SU-DHL-6 (cell line): ENCODE measurements around the gene IGSF8.

ENCODE experiments used
- H2AFZ ChIP-seq: fragments of 200-600 bp; sonication (generic); 2 replicates; pipeline ENCODE4 v1.6.1; 2014; ENCODE audit warnings: low read depth, mild to moderate bottlenecking, moderate library complexity, mixed read lengths, antibody characterized with exemption, low read length; ENCODE audit not compliant: severe bottlenecking
- H3F3A ChIP-seq: fragments of 200-600 bp; shearing (Covaris generic); 2 replicates; pipeline ENCODE4 v1.6.0; 2016; ENCODE audit warnings: antibody characterized with exemption, mild to moderate bottlenecking; ENCODE audit not compliant: insufficient read depth
- H3K27ac ChIP-seq: fragments of 200-600 bp; sonication (generic); 2 replicates; pipeline ENCODE4 v1.5.1; 2016; ENCODE audit warnings: low read depth, mild to moderate bottlenecking, low read length, moderate library complexity, mixed read lengths
- H3K27me3 ChIP-seq: fragments of 200-600 bp; sonication (generic), shearing (Covaris generic); 2 replicates; pipeline ENCODE4 v1.6.0; 2014; ENCODE audit warnings: mild to moderate bottlenecking, low read length
- H3K36me3 ChIP-seq: fragments of 200-600 bp; sonication (generic); 2 replicates; pipeline ENCODE4 v1.6.1; 2014; ENCODE audit warnings: mild to moderate bottlenecking, low read length, mixed read lengths
- H3K4me2 ChIP-seq: fragments of 300-600, 200-600 bp; shearing (Covaris generic), sonication (generic); 2 replicates; pipeline ENCODE4 v1.6.0; 2014; ENCODE audit warnings: low read length, low read depth, mild to moderate bottlenecking; ENCODE audit not compliant: poor library complexity, severe bottlenecking
- H3K4me3 ChIP-seq: fragments of 200-600 bp; sonication (generic); 2 replicates; pipeline ENCODE4 v1.5.1; 2014; ENCODE audit warnings: antibody characterized with exemption, low read length, mild to moderate bottlenecking, mixed read lengths; ENCODE audit not compliant: insufficient read depth, poor library complexity, severe bottlenecking
- H3K79me2 ChIP-seq: fragments of 200-600 bp; sonication (generic); 2 replicates; pipeline ENCODE4 v1.6.1; 2014; ENCODE audit warnings: mild to moderate bottlenecking, low read length, moderate library complexity; ENCODE audit not compliant: insufficient read depth
- H3K9ac ChIP-seq: fragments of 200-600 bp; sonication (generic); 2 replicates; pipeline ENCODE4 v1.7.0; 2014; ENCODE audit warnings: mild to moderate bottlenecking, low read length
- H3K9me2 ChIP-seq: fragments of 200-600 bp; sonication (generic); replicated peaks from 2 replicates; pipeline ENCODE4 v1.6.1; 2014; ENCODE audit warnings: low read length; ENCODE audit not compliant: insufficient read depth
- H3K9me3 ChIP-seq: fragments of 200-600 bp; sonication (generic); 2 replicates; pipeline ENCODE4 v1.6.1; 2014; ENCODE audit warnings: low read length, mixed read lengths; ENCODE audit not compliant: insufficient read depth
- H4K20me1 ChIP-seq: fragments of 200-600 bp; sonication (generic); 2 replicates; pipeline ENCODE4 v1.6.1; 2014; ENCODE audit warnings: low read depth, mild to moderate bottlenecking, antibody characterized with exemption, low read length, moderate library complexity, mixed read lengths
- CTCF ChIP-seq: fragments of 200-600 bp; sonication (generic); IDR thresholded peaks from one replicate; pipeline ENCODE4 v1.5.1; 2017; ENCODE audit warnings: antibody characterized with exemption, mild to moderate bottlenecking, low read length, moderate library complexity; ENCODE audit not compliant: insufficient read depth, poor library complexity, severe bottlenecking
- EZH2phosphoT487 ChIP-seq: fragments of 200-600 bp; sonication (generic), shearing (Covaris generic); conservative IDR thresholded peaks from 2 replicates; pipeline ENCODE4 v1.6.1; 2018; ENCODE audit warnings: mild to moderate bottlenecking, antibody characterized with exemption, low read length, moderate library complexity, mixed read lengths

IGSF8 gene

GRCh38 chr1:160136926-160137200, 38.4 kb upstream of the IGSF8 start:
- Histone ChIP-seq H3K9ac (no peak overlapping the region), H3K27me3 (no peaks in the 10 kb centered on the region), H3K36me3 (no peaks in the 10 kb centered on the region), H4K20me1 (no peaks in the 10 kb centered on the region), H3F3A (no peaks in the 10 kb centered on the region), H2AFZ (no peak overlapping the region), H3K9me2 (no peaks in the 10 kb centered on the region), H3K79me2 (no peaks in the 10 kb centered on the region), H3K4me3 (no peak overlapping the region), H3K4me2 (no peak overlapping the region), H3K9me3 (no peaks in the 10 kb centered on the region), H3K27ac (no peak overlapping the region)
- no peak for TF ChIP-seq CTCF
- TF ChIP-seq EZH2phosphoT487: no peak

- H3K9me2 ChIP-seq: no peaks in the 10 kb centered on the region
- TF ChIP-seq EZH2phosphoT487: no peak
- no peak for TF ChIP-seq CTCF
- H3K9ac ChIP-seq: no peak overlapping the region
- H3K36me3 ChIP-seq: no peaks in the 10 kb centered on the region
- H3K4me3 ChIP-seq: no peak overlapping the region
- no peaks in the 10 kb centered on the region for H3F3A ChIP-seq
- no peaks in the 10 kb centered on the region for H3K9me3 ChIP-seq
- H4K20me1 ChIP-seq: no peaks in the 10 kb centered on the region
- H3K27ac ChIP-seq: no peak overlapping the region
- no peaks in the 10 kb centered on the region for H3K79me2 ChIP-seq
- H2AFZ ChIP-seq: no peak overlapping the region
- no peaks in the 10 kb centered on the region for H3K27me3 ChIP-seq
- no peak overlapping the region for H3K4me2 ChIP-seq
Observed at GRCh38 chr1:160136121-160136925, 37.9 kb upstream of the IGSF8 start.

- no peaks in the 10 kb centered on the region for H3K79me2 ChIP-seq
- H3K27ac ChIP-seq: no peak overlapping the region
- TF ChIP-seq CTCF (no peak), EZH2phosphoT487 (no peak)
- no peak overlapping the region for H3K4me2 ChIP-seq
- H3K27me3 ChIP-seq: no peaks in the 10 kb centered on the region
- no peaks in the 10 kb centered on the region for H3K9me2 ChIP-seq
- H3K9me3 ChIP-seq: no peaks in the 10 kb centered on the region
- H2AFZ ChIP-seq: no peak overlapping the region
- H3F3A ChIP-seq: no peaks in the 10 kb centered on the region
- no peak overlapping the region for H3K9ac ChIP-seq
- no peak overlapping the region for H3K4me3 ChIP-seq
- no peaks in the 10 kb centered on the region for H3K36me3 ChIP-seq
- H4K20me1 ChIP-seq: no peaks in the 10 kb centered on the region
Observed at GRCh38 chr1:160134791-160135572, 36.6 kb upstream of the IGSF8 start.
